A172 (cell line): Measurements from ENCODE around the gene IFITM5. TPM values are rescaled to one million over a fixed set of nuclear protein-coding genes. Genes with fewer than 3 reads are reported as not detected.
"Not testable (repeated sequence)": the region's sequence is repeated elsewhere in the genome, so short reads cannot be mapped to it uniquely, and the experiment has no call there.

Source experiments
- DNase-seq: peaks from one replicate; pipeline ENCODE4 v3.0.0-alpha.2; 2015; ENCODE audit warnings: low spot score
- total RNA-seq: library from RNA; depleted of rRNA; stranded (reverse); fragments of >200 nt; shearing (Covaris generic); gene quantifications from 2 replicates; pipeline ENCODE4 v1.2.3, GENCODE V29; 2014; rRNA removed

IFITM5 gene
- total RNA-seq = not detected in 2 replicates

- DNase-seq = no peak
Measured at GRCh38 chr11:299081-299891, at the start of gene IFITM5. Gene IFITM5 (minus strand): TSS chr11:299526. CDS start chr11:299490, 36 bp downstream.

GRCh38 chr11:346529-346928 lies 47.2 kb upstream of the IFITM5 start:
- no peak for DNase-seq

GRCh38 chr11:344836-345578 lies 45.7 kb upstream of the IFITM5 start:
- DNase-seq = no peak

DNA sequence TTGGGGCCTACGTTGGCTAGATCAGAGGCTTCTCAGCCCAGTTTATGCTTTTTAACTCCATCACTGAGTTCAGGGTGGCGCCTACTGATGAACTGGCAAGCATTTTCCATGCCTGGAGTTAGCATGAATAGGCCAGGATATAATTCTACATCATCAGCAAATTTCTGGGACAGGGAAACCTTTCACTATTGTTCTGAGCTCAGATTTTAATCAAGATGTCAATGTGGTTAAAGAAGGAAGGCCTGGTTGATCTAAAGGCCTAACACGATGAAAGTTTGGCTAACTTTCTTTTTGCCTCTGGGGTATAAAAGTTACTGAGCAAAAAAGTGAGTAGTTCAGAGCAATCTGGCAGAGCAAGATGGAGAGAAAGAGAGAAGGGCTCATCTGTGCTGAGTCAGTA lies 43.0 kb upstream of the IFITM5 start:
- DNase-seq = no peak

DNA sequence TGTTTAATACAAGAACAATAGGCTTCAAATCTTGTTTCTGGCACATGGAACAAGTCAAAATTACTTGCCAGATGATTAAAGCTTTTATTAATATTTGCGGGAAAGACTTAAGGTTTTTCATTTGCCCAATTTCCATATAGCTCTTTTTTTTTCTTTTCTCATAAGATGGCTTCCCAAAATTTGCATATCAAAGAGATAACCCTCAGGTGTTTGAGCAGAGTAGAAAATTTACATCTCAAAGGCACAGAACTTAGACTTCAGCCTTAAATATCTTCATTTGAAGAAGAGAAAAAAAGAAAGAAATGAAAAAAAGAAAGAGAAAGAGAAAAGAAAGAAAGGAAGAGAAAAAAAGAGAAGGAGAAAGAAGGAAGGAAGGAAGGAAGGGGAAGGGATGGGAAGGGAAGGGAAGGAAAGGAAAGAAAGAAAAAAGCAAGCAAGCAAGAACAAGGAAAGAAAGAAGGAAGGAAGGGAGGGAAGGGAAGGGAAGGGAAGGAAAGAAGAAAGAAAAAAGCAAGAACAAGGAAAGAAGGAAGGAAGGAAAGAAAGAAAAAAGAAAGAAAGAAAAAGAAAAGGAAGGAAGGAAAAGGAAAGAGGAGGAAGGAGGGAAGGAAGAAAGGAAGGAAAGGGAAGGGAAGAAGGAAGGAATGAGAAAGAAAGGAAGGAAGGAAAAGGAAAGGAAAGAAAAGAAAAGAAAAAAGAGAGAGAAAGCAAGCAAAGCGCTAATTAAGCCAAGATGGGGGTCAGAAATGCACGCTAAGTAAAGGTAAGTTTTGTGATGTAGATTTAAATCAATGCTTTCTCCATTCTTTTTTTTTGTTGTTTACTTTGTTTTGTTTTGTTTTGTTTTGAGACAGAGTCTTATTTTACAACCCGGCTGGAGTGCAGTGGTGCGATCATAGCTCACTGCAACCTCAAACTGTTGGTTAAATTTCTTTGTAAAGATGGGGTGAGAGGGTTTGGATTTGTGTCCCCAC lies 41.5 kb upstream of the IFITM5 start:
- no peak for DNase-seq

- no peak for DNase-seq
Measured at GRCh38 chr11:339963-340362, 40.6 kb upstream of the IFITM5 start.

GRCh38 chr11:337711-338110 lies 38.4 kb upstream of the IFITM5 start:
- DNase-seq = no peak

GRCh38 chr11:336659-337198 lies 37.4 kb upstream of the IFITM5 start:
- no peak for DNase-seq

DNA sequence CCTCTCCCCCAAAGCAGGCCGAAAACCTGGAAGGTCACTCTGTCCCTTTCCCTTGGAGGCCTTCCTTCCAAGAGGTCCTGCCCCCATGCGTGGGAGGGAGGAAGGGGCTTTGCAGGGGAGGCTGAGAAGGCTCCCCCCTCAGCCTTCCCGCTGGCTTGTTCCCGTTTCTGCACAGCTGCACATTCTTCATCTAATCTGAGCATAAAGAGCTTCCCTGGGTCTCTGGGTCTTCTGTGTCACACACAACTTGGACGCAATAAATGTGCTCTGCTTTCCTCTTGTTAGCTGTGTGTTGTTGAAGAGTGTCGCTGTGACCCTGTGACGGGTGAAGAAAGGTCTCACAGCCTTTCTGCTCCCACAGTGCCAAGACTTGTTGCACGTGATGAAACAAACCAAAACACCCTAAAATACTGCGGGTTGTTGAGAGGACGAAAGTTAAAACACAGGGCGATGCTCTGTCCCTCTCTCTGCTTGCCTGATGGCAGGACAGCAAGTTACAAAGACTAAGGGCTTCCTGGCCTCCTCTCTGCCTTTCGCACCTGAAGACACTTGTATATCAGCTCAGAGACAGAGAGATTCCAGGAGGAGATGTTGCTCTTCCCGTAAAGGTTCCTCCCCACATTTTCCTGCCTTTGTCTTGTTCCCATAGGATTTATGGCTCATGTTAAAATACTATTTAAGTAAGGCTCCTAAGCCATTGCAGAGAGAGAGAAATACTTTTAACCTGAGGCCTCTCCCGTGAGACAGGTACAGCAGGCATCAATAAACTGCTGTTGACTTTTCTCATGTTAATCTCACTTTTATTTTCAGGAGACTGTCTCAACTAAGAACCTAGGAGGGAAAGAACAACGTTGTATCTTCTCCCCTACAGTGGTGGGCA lies 36.7 kb upstream of the IFITM5 start:
- no peak for DNase-seq

GRCh38 chr11:334264-334994 lies 35.1 kb upstream of the IFITM5 start:
- DNase-seq = no peak

DNA sequence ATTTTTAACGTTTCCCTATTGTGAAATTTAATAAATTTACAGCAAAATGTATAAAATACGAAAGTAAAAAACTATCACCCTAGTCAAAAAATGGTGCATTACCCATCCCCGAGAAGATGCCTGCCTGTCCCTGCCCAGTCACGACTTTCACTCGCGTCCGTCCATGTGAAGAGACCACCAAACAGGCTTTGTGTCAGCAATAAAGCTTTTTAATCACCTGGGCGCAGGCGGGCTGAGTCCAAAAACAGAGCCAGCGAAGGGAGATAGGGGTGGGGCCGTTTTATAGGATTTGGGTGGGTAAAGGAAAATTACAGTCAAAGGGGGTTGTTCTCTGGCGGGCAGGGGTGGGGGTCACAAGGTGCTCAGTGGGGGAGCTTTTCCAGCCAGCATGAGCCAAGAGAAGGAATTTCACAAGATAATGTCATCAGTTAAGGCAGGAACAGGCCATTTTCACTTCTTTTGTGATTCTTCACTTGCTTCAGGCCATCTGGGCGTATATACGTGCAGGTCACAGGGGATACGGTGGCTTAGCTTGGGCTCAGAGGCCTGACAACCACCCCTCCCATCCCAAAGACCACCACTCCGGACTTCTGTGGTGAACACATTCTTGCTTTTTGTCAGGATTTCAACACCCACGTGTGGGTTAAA lies 34.4 kb upstream of the IFITM5 start:
- not testable (repeated sequence) for DNase-seq

DNA sequence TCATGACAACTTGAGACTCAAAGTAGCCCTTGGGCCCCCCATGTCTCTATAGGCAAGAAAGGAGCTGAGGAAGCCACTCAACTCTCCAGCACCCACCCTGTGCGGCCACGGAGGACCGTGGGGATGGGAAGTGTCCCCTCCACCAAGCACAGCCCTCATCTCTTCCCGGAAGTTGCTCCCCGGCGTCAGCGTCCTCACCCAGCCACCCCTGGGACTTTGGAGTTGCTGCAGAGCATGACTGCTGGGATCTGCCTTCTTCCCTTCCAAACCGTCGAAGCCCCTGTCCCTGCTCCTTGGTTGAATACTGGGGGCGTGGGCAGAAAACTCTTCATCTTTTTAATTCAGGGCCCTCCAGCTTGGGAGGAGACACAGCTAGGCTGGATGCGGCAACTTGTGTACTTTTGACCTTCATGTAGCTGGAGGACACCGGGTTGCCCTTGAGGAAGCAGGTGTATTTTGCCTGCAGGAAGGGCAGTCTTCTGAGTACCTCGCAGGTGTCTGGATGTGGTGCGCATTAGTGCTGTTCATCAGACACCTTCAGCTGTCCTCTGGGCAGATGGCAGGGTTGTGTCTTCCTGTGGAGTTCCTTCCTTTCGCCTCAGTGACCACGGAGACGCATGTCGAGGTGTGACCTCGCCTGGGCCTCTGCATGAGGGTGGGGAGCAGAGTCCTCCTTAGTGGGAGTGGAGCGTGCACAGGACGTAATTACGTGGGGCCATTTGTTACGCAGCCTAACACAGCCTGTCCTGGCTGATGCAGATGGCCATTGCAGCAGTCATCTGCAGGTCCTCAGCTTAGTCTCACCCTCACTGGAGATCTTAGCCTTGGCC lies 33.5 kb upstream of the IFITM5 start:
- no peak for DNase-seq

DNA sequence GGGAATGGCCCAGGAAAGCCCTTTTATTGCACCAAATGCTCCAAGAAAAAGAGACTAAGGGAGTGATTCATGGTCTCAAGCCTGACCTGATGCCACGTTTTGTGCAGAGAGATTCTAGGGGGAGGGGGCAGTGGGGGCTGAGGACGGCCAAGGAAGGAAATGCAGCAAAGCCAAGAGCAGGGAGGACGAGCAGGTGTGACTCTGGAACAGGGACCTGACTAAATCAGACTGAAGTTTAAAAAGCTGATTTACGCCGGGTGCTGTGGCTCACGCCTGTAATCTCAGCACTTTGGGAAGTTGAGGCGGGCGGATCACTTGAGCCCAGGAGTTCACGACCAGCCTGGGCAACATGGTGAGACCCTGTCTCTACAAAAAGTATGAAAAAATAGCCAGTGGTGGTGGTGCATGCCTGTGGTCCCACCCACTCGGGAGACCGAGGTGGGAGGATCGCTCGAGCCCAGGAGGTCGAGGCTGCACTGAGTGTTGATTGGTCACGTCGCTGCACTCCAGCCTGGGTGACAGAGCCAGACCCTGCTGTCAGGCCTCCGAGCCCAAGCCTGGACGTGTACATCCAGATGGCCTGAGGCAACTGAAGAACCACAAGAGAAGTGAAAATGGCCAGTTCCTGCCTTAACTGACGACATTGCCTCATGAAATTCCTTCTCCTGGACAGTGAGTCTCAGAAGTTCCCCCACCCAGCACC lies 32.2 kb upstream of the IFITM5 start:
- DNase-seq = no peak

DNA sequence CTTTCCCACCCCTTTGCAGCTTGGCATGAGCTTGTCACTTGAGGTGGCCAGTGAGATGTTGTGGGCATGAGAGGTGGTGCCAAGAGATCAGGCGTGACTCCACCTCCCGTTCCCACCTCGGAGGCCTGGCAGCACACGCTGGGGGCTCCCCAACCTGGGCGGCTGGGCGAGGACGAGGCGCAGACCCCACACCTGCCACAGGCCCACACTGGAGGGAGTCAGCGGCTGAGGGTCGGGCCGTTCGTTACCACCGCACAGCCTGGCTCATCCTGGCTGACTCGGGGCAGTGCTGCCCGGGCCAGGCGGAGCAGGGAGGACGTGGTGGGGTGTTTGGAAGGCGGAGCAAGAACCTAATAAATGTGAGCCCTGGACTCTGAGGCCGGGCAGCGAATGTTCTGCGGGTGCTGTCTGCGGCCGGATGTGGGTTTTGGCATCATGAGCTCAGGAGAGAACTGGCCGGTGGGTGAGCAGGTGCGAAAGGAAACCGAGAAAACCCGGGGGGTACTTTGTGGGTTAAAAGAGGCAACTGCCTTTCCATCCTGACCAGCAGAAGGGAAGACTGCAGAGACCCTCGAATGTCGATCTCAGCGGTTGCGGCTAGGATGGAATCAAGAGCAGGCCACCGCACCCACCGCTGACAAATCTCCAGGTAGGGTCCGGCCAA lies 31.5 kb upstream of the IFITM5 start:
- DNase-seq = no peak

GRCh38 chr11:330307-330693 lies 31.0 kb upstream of the IFITM5 start:
- no peak for DNase-seq

- no peak for DNase-seq
Measured at GRCh38 chr11:329886-330253, 30.5 kb upstream of the IFITM5 start.

GRCh38 chr11:328516-329100 lies 29.3 kb upstream of the IFITM5 start:
- not testable (repeated sequence) for DNase-seq
